ENCODE measurements around the gene TRAF3IP1.

The TRAF3IP1 gene

GRCh38 chr2:238428866-238429265 is 108.5 kb downstream of the TRAF3IP1 start:
- no peak overlapping the region for H3K4me3 ChIP-seq (ENCODE audit: low read depth, low read length)

GRCh38 chr2:238430781-238431180 is 110.5 kb downstream of the TRAF3IP1 start:
- H3K4me3 ChIP-seq (ENCODE audit: low read depth, low read length) = no peak overlapping the region

More at GRCh38 chr2:238428866-238429265, 108.5 kb downstream of the TRAF3IP1 start:
- TF ChIP-seq, protein P1, sequence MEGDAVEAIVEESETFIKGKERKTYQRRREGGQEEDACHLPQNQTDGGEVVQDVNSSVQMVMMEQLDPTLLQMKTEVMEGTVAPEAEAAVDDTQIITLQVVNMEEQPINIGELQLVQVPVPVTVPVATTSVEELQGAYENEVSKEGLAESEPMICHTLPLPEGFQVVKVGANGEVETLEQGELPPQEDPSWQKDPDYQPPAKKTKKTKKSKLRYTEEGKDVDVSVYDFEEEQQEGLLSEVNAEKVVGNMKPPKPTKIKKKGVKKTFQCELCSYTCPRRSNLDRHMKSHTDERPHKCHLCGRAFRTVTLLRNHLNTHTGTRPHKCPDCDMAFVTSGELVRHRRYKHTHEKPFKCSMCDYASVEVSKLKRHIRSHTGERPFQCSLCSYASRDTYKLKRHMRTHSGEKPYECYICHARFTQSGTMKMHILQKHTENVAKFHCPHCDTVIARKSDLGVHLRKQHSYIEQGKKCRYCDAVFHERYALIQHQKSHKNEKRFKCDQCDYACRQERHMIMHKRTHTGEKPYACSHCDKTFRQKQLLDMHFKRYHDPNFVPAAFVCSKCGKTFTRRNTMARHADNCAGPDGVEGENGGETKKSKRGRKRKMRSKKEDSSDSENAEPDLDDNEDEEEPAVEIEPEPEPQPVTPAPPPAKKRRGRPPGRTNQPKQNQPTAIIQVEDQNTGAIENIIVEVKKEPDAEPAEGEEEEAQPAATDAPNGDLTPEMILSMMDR (IDR thresholded peaks at IDR 0.05; ENCODE audit: low read depth, low read length, missing control alignments) = no peak
- no peak for DNase-seq (ENCODE audit: low read depth)

GRCh38 chr2:238431456-238431855 is 111.1 kb downstream of the TRAF3IP1 start:
- DNase-seq (ENCODE audit: low read depth) = no peak
- no peak overlapping the region for H3K4me3 ChIP-seq (ENCODE audit: low read depth, low read length)
- TF ChIP-seq, protein P1 (IDR thresholded peaks at IDR 0.05; ENCODE audit: low read depth, low read length, missing control alignments) = no peak

More at GRCh38 chr2:238430781-238431180, 110.5 kb downstream of the TRAF3IP1 start:
- no peak for DNase-seq (ENCODE audit: low read depth)
- TF ChIP-seq, protein P1 (IDR thresholded peaks at IDR 0.05; ENCODE audit: low read depth, low read length, missing control alignments) = no peak

DNA sequence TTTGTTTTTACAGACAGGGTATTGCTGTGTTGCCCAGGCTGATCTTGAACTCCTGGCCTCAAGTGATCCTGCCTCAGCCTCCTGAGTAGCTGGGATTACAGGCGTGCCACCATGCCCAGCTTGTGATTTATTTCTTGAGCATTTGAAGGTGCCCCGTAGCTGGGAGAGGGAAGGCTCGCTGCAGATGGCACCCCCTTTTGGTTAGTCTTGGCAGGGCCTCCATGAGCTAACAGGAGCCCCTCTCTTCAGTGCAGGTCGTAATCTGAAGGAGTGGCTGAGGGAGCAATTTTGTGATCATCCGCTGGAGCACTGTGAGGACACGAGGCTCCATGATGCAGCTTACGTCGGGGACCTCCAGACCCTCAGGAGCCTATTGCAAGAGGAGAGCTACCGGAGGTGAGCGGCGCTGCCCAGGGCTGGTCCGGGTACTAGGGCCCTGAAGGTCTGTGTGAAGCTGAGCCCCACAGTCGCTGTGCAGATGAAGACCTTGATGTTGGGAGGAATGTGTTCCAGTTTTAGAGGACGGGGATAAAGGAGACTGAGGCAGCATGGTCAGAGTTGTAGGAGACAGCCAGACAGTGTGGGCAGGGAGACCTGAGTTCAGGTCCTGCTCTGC is 113.1 kb downstream of the TRAF3IP1 start:
- TF ChIP-seq, protein P1 (IDR thresholded peaks at IDR 0.05; ENCODE audit: low read depth, low read length, missing control alignments) = no peak
- no peak for DNase-seq (ENCODE audit: low read depth)
- no peak overlapping the region for H3K4me3 ChIP-seq (ENCODE audit: low read depth, low read length)

GRCh38 chr2:238433941-238434845 is 113.9 kb downstream of the TRAF3IP1 start:
- no peak for DNase-seq (ENCODE audit: low read depth)
- H3K4me3 ChIP-seq (ENCODE audit: low read depth, low read length) = no peak overlapping the region

GRCh38 chr2:238434846-238435751 is 114.8 kb downstream of the TRAF3IP1 start:
- TF ChIP-seq, protein P1 (IDR thresholded peaks at IDR 0.05; ENCODE audit: low read depth, low read length, missing control alignments) = no peak

More at GRCh38 chr2:238433941-238434845, 113.9 kb downstream of the TRAF3IP1 start:
- TF ChIP-seq, protein P1 (IDR thresholded peaks at IDR 0.05; ENCODE audit: low read depth, low read length, missing control alignments) = no peak

More at GRCh38 chr2:238434846-238435751, 114.8 kb downstream of the TRAF3IP1 start:
- no peak overlapping the region for H3K4me3 ChIP-seq (ENCODE audit: low read depth, low read length)
- DNase-seq (ENCODE audit: low read depth) = no peak
